Measurements from ENCODE around the gene RCN1.

Gene RCN1

GRCh38 chr11:32072872-32073643, 17.8 kb upstream of the RCN1 start:
- H3K27me3 ChIP-seq, result no peaks in the 10 kb centered on the region

DNA sequence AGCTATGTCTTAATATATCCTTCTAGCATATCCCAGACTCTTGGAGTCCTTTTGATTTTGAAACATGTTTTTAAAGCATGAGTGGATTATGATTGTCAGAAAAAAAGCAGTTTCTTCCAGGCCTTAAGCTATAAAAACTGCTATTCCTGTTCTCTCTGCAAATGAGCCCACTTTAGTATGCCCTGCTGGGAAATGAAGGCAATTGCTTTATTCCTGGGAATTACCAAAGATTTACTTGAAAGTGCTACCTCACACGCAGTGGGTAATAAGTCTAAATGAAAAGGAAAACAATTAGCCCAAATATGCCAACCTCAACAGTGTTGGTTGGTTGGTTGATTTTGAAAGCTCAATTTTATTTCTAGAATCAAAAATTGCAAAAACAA, 17.2 kb upstream of the RCN1 start:
- TF ChIP-seq, protein P1, sequence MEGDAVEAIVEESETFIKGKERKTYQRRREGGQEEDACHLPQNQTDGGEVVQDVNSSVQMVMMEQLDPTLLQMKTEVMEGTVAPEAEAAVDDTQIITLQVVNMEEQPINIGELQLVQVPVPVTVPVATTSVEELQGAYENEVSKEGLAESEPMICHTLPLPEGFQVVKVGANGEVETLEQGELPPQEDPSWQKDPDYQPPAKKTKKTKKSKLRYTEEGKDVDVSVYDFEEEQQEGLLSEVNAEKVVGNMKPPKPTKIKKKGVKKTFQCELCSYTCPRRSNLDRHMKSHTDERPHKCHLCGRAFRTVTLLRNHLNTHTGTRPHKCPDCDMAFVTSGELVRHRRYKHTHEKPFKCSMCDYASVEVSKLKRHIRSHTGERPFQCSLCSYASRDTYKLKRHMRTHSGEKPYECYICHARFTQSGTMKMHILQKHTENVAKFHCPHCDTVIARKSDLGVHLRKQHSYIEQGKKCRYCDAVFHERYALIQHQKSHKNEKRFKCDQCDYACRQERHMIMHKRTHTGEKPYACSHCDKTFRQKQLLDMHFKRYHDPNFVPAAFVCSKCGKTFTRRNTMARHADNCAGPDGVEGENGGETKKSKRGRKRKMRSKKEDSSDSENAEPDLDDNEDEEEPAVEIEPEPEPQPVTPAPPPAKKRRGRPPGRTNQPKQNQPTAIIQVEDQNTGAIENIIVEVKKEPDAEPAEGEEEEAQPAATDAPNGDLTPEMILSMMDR (IDR thresholded peaks at IDR 0.05; ENCODE audit: low read depth, low read length), result no peak
- Histone ChIP-seq H3K36me3 (no peaks in the 10 kb centered on the region), H3K4me1 (no peaks in the 10 kb centered on the region), H3K27me3 (no peaks in the 10 kb centered on the region), H3K4me3 (ENCODE audit: low read depth, low read length) (no peak overlapping the region), H3K9me3 (no peaks in the 10 kb centered on the region)
- no peak for DNase-seq

More at GRCh38 chr11:32072872-32073643, 17.8 kb upstream of the RCN1 start:
- DNase-seq, result no peak
- TF ChIP-seq, protein P1 (IDR thresholded peaks at IDR 0.05; ENCODE audit: low read depth, low read length), result no peak
- Histone ChIP-seq H3K4me3 (ENCODE audit: low read depth, low read length) (no peak overlapping the region), H3K9me3 (no peaks in the 10 kb centered on the region), H3K36me3 (no peaks in the 10 kb centered on the region), H3K4me1 (no peaks in the 10 kb centered on the region)

DNA sequence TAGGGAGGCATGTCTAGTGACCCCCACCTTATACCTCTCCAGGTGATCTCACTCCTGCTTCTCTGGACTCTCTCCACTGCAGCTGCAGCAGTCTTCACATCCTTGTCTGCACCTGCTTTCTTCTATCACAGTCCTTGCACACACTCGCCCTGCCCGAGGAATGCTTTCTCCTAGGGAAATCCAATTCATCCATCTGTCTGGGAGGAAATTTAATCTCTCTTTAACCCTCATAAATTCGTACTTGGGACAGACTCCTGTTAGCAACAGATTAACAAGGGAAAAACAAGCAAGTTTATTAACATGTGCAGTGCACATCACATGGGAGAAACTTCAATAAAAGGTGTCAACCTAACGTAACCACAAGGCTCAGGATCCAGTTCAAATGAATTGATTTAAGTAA, 11.3 kb upstream of the RCN1 start:
- TF ChIP-seq, protein P1 (IDR thresholded peaks at IDR 0.05; ENCODE audit: low read depth, low read length), result no peak
- H3K4me1 ChIP-seq, result no peaks in the 10 kb centered on the region
- H3K36me3 ChIP-seq, result no peaks in the 10 kb centered on the region
- DNase-seq, result no peak
- H3K27me3 ChIP-seq, result no peaks in the 10 kb centered on the region
- no peaks in the 10 kb centered on the region for H3K9me3 ChIP-seq
- H3K4me3 ChIP-seq (ENCODE audit: low read depth, low read length), result no peak overlapping the region

DNA sequence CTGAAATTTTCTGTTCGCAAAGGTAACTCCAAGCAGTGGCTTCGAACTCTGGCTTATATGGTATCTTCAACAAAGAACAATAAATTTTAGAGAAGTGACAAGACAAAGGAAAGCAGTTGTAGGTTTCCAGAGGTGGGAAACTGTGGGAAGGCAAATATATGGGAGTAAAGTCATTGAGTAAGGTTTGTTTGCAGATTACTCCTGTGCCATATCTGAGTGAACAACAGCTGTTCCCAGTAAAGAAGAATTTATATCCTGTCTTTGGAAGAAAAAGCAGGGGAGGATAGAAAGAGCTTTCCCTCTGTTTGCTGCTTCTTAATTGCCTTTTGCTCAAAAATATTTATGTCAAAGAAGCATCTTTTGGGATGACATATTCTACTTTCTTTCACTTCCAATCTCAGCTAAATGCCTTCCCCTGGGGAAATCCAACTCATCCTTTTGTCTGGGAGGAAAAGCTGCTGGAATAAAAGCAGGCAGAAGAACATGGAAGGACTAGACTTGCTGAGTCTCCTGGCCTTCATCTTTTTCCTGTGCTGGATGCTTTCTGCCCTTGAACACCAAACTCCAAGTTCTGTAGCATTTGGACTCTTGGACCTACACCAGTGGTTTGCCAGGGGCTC, 10.4 kb upstream of the RCN1 start:
- H3K27me3 ChIP-seq, result no peaks in the 10 kb centered on the region
- no peaks in the 10 kb centered on the region for H3K4me1 ChIP-seq
- no peaks in the 10 kb centered on the region for H3K36me3 ChIP-seq
- TF ChIP-seq, protein P1 (IDR thresholded peaks at IDR 0.05; ENCODE audit: low read depth, low read length), result no peak
- H3K4me3 ChIP-seq (ENCODE audit: low read depth, low read length), result no peak overlapping the region
- no peak for DNase-seq
- H3K9me3 ChIP-seq, result no peaks in the 10 kb centered on the region

- Histone ChIP-seq H3K36me3 (no peaks in the 10 kb centered on the region), H3K27me3 (no peaks in the 10 kb centered on the region), H3K4me3 (ENCODE audit: low read depth, low read length) (no peak overlapping the region), H3K4me1 (no peaks in the 10 kb centered on the region), H3K9me3 (no peaks in the 10 kb centered on the region)
- TF ChIP-seq, protein P1 (IDR thresholded peaks at IDR 0.05; ENCODE audit: low read depth, low read length), result no peak
- no peak for DNase-seq
These were observed 9.7 kb upstream of the RCN1 start for GRCh38 chr11:32081129-32081641.

DNA sequence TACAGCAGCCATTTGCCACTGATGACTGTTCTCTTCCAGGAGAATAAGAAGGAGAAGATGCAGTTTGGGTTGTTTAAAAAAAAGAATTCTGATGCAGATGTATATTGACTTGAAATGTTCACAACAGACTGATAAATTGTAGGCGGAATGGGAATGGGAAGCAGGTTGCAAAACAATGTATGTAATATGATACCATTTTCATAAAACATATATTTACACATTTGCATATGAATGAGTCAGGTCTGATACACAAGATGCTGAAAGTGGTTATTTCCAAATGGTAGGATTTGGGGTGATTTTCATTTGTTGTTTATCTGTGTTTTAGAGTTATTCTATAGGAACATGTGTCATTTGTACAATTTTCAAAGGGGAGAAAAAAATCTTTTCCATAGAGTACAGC, 9.0 kb upstream of the RCN1 start:
- Histone ChIP-seq H3K9me3 (no peaks in the 10 kb centered on the region), H3K4me3 (ENCODE audit: low read depth, low read length) (no peak overlapping the region), H3K4me1 (no peaks in the 10 kb centered on the region), H3K36me3 (no peaks in the 10 kb centered on the region), H3K27me3 (no peaks in the 10 kb centered on the region)
- TF ChIP-seq, protein P1 (IDR thresholded peaks at IDR 0.05; ENCODE audit: low read depth, low read length), result no peak
- no peak for DNase-seq
